Fibroblast of lung (primary cell): ENCODE results near the gene AEBP2. TPM values are rescaled to one million over a fixed set of nuclear protein-coding genes. Genes with fewer than 3 reads are reported as not detected.

Experiments
- DNase-seq, 2 donors: peaks; one replicate each; pipeline versions ENCODE4 v3.0.0 to v3.0.0-alpha.2; 2010; ENCODE audit warnings: low read depth in 2 of 2
- H2AFZ ChIP-seq: 2 replicates; pipeline ENCODE4 v1.5.1; 2012; ENCODE audit warnings: low read length, control low read depth, inconsistent platforms
- H3K27ac ChIP-seq: 2 replicates; pipeline ENCODE4 v1.5.1; 2011; ENCODE audit warnings: low read length, control low read depth; ENCODE audit not compliant: insufficient read depth
- H3K27me3 ChIP-seq: 2 replicates; pipeline ENCODE4 v1.5.1; 2011; ENCODE audit warnings: mild to moderate bottlenecking, low read length; ENCODE audit not compliant: control insufficient read depth, insufficient read depth
- H3K36me3 ChIP-seq: 2 replicates; pipeline ENCODE4 v1.5.1; 2011; ENCODE audit warnings: low read length; ENCODE audit not compliant: control insufficient read depth, insufficient read depth
- H3K4me1 ChIP-seq: 2 replicates; pipeline ENCODE4 v1.5.1; 2011; ENCODE audit warnings: low read length; ENCODE audit not compliant: control insufficient read depth, insufficient read depth; ENCODE audit errors: extremely low read depth
- H3K4me2 ChIP-seq: 2 replicates; pipeline ENCODE4 v1.5.1; 2011; ENCODE audit warnings: low read length, control low read depth; ENCODE audit not compliant: insufficient read depth; ENCODE audit errors: extremely low read depth
- H3K4me3 ChIP-seq, 4 experiments: fragments of 200-600 bp in 1 of 4; sonication (generic) in 1 of 4; replicated peaks in 1 of 4; 2 replicates each; pipeline ENCODE4 v1.5.1; 2011 to 2016; ENCODE audit warnings: low read length in 4 of 4, low read depth in 3 of 4, mild to moderate bottlenecking in 3 of 4, control low read depth in 2 of 4, inconsistent platforms in 1 of 4, mixed read lengths in 1 of 4; ENCODE audit not compliant: insufficient read depth in 1 of 4; ENCODE audit errors: control extremely low read depth in 1 of 4
- H3K79me2 ChIP-seq: 2 replicates; pipeline ENCODE4 v1.5.1; 2012; ENCODE audit warnings: mild to moderate bottlenecking, low read length, inconsistent platforms; ENCODE audit not compliant: control insufficient read depth, insufficient read depth
- H3K9ac ChIP-seq: 2 replicates; pipeline ENCODE4 v1.5.1; 2011; ENCODE audit warnings: mild to moderate bottlenecking, low read length, control low read depth; ENCODE audit not compliant: insufficient read depth
- H3K9me3 ChIP-seq: 2 replicates; pipeline ENCODE4 v1.5.1; 2012; ENCODE audit warnings: low read depth, low read length; ENCODE audit not compliant: control insufficient read depth, insufficient read depth
- H4K20me1 ChIP-seq: 2 replicates; pipeline ENCODE4 v1.5.1; 2011; ENCODE audit warnings: low read length; ENCODE audit not compliant: control insufficient read depth, insufficient read depth; ENCODE audit errors: extremely low read depth
- EZH2 ChIP-seq: IDR thresholded peaks from 2 replicates; pipeline ENCODE4 v1.5.1; 2012; ENCODE audit warnings: low read length, control low read depth, mild to moderate bottlenecking; ENCODE audit errors: missing control alignments
- polyA plus RNA-seq, 2 donors: library from polyadenylated mRNA; depleted of rRNA in 1 of 2; stranded (reverse) in 1 of 2; unstranded in 1 of 2; fragments of >200 nt; gene quantifications; 2 replicates each; pipeline ENCODE4 v1.2.1, GENCODE V29; 2011 to 2012; ENCODE audit warnings: missing spikeins in 1 of 2
- total RNA-seq: library from RNA; depleted of rRNA; stranded (reverse); fragments of >200 nt; gene quantifications from 2 replicates; pipeline ENCODE4 v1.2.1, GENCODE V29; 2014
- TF ChIP-seq, protein P1 (sequence below), 2 donors: IDR thresholded peaks in 1 of 2; conservative IDR thresholded peaks in 1 of 2; 1 replicate in 1 of 2; 2 replicates in 1 of 2; pipeline ENCODE4 v1.5.1; 2011 to 2012; ENCODE audit warnings: low read length in 2 of 2, control low read depth in 1 of 2, inconsistent platforms in 1 of 2, low read depth in 1 of 2, mild to moderate bottlenecking in 1 of 2

Gene AEBP2
- total and polyA plus RNA-seq, 2 donors (not counting 1 experiment from before 2014, with no cell fraction given): 15.6 to 23.9 TPM

DNA sequence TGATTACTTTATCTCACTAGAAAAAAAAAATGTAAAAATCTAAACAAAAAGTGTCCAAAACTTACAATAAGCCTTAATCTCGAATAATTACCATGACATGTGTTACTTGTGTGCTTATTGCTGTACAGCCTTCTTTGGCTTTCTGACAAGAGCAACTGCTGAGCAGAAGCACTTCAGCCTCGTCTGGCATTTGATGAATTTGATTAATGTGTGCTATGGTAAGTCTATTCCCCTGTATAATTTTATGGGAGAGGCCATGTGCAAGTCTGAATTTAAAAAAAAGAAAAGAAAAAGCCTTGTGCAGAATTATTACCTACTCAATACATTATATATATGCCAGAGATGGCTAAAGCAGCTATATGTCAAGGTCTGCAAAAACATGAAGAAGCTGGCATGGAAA, 113.9 kb downstream of the AEBP2 start:
- H3K27ac ChIP-seq: no peak overlapping the region
- H3K4me1 ChIP-seq: no peaks in the 10 kb centered on the region

DNA sequence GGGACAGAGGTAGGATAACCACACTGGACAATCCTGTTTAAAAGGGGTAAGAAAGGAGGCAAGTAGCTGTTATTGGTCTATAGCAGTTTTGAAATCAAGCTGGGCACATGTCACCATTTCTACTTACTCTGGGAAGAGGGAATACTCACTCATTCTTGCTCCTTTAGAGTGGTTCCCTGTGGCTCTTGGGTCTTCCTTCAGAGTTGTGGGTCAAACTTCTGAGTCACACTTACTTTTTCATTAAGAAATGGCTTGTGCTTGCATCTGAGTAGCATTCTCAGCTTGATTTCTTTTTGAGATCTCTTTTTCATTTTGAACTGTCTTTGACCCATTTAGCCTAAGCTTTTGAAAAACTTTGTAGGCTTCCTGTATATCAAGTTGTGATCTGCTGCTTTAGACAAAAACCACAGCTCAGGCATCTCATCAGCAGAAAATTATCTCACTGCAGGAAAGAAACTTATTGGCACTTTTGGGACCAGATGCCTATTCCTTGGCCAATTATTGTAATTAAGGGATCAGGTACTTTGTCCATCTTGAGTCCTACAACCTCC, 122.2 kb downstream of the AEBP2 start:
- no peak overlapping the region for H3K27ac ChIP-seq
- no peaks in the 10 kb centered on the region for H3K27me3 ChIP-seq
- H3K9me3 ChIP-seq: no peaks in the 10 kb centered on the region
- no peaks in the 10 kb centered on the region for H3K79me2 ChIP-seq
- H2AFZ ChIP-seq: no peak overlapping the region
- no peak overlapping the region for H3K4me2 ChIP-seq
- H3K36me3 ChIP-seq: no peaks in the 10 kb centered on the region
- no peak overlapping the region for H3K4me3 ChIP-seq
- TF ChIP-seq EZH2: no peak
- TF ChIP-seq, protein P1, sequence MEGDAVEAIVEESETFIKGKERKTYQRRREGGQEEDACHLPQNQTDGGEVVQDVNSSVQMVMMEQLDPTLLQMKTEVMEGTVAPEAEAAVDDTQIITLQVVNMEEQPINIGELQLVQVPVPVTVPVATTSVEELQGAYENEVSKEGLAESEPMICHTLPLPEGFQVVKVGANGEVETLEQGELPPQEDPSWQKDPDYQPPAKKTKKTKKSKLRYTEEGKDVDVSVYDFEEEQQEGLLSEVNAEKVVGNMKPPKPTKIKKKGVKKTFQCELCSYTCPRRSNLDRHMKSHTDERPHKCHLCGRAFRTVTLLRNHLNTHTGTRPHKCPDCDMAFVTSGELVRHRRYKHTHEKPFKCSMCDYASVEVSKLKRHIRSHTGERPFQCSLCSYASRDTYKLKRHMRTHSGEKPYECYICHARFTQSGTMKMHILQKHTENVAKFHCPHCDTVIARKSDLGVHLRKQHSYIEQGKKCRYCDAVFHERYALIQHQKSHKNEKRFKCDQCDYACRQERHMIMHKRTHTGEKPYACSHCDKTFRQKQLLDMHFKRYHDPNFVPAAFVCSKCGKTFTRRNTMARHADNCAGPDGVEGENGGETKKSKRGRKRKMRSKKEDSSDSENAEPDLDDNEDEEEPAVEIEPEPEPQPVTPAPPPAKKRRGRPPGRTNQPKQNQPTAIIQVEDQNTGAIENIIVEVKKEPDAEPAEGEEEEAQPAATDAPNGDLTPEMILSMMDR (conservative IDR thresholded peaks at IDR 0.05 in 1 of 2, IDR thresholded peaks at IDR 0.05 in 1 of 2; ENCODE audit: low read depth in 1 of 2, low read length in 2 of 2): no peak
- DNase-seq: peak in 1 of 2 donors; percentile 27
- no peaks in the 10 kb centered on the region for H4K20me1 ChIP-seq
- H3K9ac ChIP-seq: no peak overlapping the region
- H3K4me1 ChIP-seq: no peaks in the 10 kb centered on the region

More for the DNA sequence above, 113.9 kb downstream of the AEBP2 start:
- DNase-seq: no peak
- TF ChIP-seq, protein P1 (conservative IDR thresholded peaks at IDR 0.05 in 1 of 2, IDR thresholded peaks at IDR 0.05 in 1 of 2; ENCODE audit: low read depth in 1 of 2, low read length in 2 of 2): no peak
- TF ChIP-seq EZH2: no peak
- Histone ChIP-seq H3K9me3 (no peaks in the 10 kb centered on the region), H3K36me3 (no peaks in the 10 kb centered on the region), H3K9ac (no peak overlapping the region), H2AFZ (no peak overlapping the region), H3K79me2 (no peaks in the 10 kb centered on the region), H3K27me3 (no peaks in the 10 kb centered on the region), H3K4me3 (no peak overlapping the region), H3K4me2 (no peak overlapping the region), H4K20me1 (no peaks in the 10 kb centered on the region)
